HG03457 (cell line): ENCODE data around the gene OR5H2.

Source experiments
- ATAC-seq: cut with Tn5 transposase; IDR thresholded peaks from one replicate; pipeline ENCODE4 v1.9.1; 2021; ENCODE audit warnings: moderate number of reproducible peaks; ENCODE audit not compliant: unreplicated experiment

The OR5H2 gene

GRCh38 chr3:98329392-98330124 lies 47.3 kb downstream of the OR5H2 start:
- no peak for ATAC-seq

GRCh38 chr3:98331329-98331728 lies 49.0 kb downstream of the OR5H2 start:
- no peak for ATAC-seq
